PC-3 (cell line): Measurements from ENCODE around the gene ERCC6L2. TPM values are rescaled to one million over a fixed set of nuclear protein-coding genes. Genes with fewer than 3 reads are reported as not detected.

ENCODE experiments used
- ATAC-seq: fragments of 200-7000 bp; cut with Tn5 transposase; 2 replicates; pipeline ENCODE4 v1.9.1; 2020; ENCODE audit warnings: mild to moderate bottlenecking, moderate library complexity
- BruUV-seq: library from RNA; stranded (reverse); fragments of 400-500 nt; replicated peaks from 2 replicates; lab custom pipeline; 2021; lab: Mats Ljungman, UMichigan
- CTCF ChIA-PET: fragments of 300-600 bp; sonication (Branson Sonifier 250); formaldehyde crosslinking; loops from one replicate; lab custom pipeline; 2022; ENCODE audit warnings: antibody characterized with exemption; lab: Charles Lee
- POLR2A ChIA-PET: fragments of 300-600 bp; sonication (Branson Sonifier 250); formaldehyde crosslinking; loops from one replicate; lab custom pipeline; 2022; ENCODE audit warnings: antibody characterized with exemption; ENCODE audit not compliant: unreplicated experiment; lab: Charles Lee
- DNase-seq: peaks from one replicate; pipeline ENCODE4 v3.0.0-alpha.2; 2015
- H2AFZ ChIP-seq: fragments of 300-600 bp; sonication (generic); 2 replicates; pipeline ENCODE4 v1.6.0; 2016; ENCODE audit warnings: antibody characterized with exemption, low read length
- H3F3A ChIP-seq: fragments of 300-600 bp; sonication (generic); one replicate; pipeline ENCODE4 v1.6.0; 2017; ENCODE audit warnings: antibody characterized with exemption, low read length, control low read depth, mild to moderate bottlenecking; ENCODE audit not compliant: unreplicated experiment
- H3K27ac ChIP-seq: fragments of 300-600 bp; sonication (generic); 2 replicates; pipeline ENCODE4 v1.5.1; 2016; ENCODE audit warnings: mild to moderate bottlenecking, low read length
- H3K27me3 ChIP-seq: fragments of 300-600 bp; sonication (generic); 2 replicates; pipeline ENCODE4 v1.6.1; 2016; ENCODE audit warnings: low read length, mixed read lengths
- H3K36me3 ChIP-seq: fragments of 300-600 bp; sonication (generic); 2 replicates; pipeline ENCODE4 v1.6.1; 2016; ENCODE audit warnings: low read depth, mixed run types, low read length, mixed read lengths
- H3K4me1 ChIP-seq: fragments of 300-600 bp; sonication (generic); 2 replicates; pipeline ENCODE4 v1.5.1; 2016; ENCODE audit warnings: low read length; ENCODE audit not compliant: insufficient read depth
- H3K4me2 ChIP-seq: fragments of 300-600 bp; sonication (generic); 2 replicates; pipeline ENCODE4 v1.6.0; 2016; ENCODE audit warnings: low read length
- H3K4me3 ChIP-seq: fragments of 300-600 bp; sonication (generic); 2 replicates; pipeline ENCODE4 v1.5.1; 2016; ENCODE audit warnings: mild to moderate bottlenecking, low read length, mixed read lengths
- H3K79me2 ChIP-seq: fragments of 300-600 bp; sonication (generic); 2 replicates; pipeline ENCODE4 v1.6.1; 2017; ENCODE audit warnings: low read length, mixed read lengths
- H3K9ac ChIP-seq: fragments of 300-600 bp; sonication (generic); 2 replicates; pipeline ENCODE4 v1.6.0; 2016; ENCODE audit warnings: mild to moderate bottlenecking, low read length
- H3K9me2 ChIP-seq: fragments of 300-600 bp; sonication (generic); replicated peaks from 2 replicates; pipeline ENCODE4 v1.6.1; 2016; ENCODE audit warnings: mixed run types, low read length, mixed read lengths
- H3K9me3 ChIP-seq: fragments of 300-600 bp; sonication (generic); 2 replicates; pipeline ENCODE4 v1.6.1; 2016; ENCODE audit warnings: low read length, mixed read lengths
- H4K20me1 ChIP-seq: fragments of 300-600 bp; sonication (generic); 2 replicates; pipeline ENCODE4 v1.6.1; 2016; ENCODE audit warnings: low read length, mixed read lengths
- CTCF ChIP-seq: fragments of 300-600 bp; sonication (generic); conservative IDR thresholded peaks from 2 replicates; pipeline ENCODE4 v1.5.1; 2017; ENCODE audit warnings: antibody characterized with exemption, low read depth, mild to moderate bottlenecking, low read length
- EZH2 ChIP-seq: fragments of 300-600 bp; sonication (generic); IDR thresholded peaks from one replicate; pipeline ENCODE4 v1.6.1; 2017; ENCODE audit warnings: antibody characterized with exemption, mild to moderate bottlenecking, low read length; ENCODE audit not compliant: unreplicated experiment
- EZH2phosphoT487 ChIP-seq: fragments of 300-600 bp; sonication (generic); IDR thresholded peaks from 2 replicates; pipeline ENCODE4 v1.6.1; 2018; ENCODE audit warnings: mild to moderate bottlenecking, antibody characterized with exemption, low read length, borderline replicate concordance
- intact Hi-C: fragments of 100-400 bp; cut with micrococcal nuclease; formaldehyde crosslinking; loops from 2 replicates; pipeline ENCODE4 v1.9.0; 2023
- total RNA-seq: library from RNA; depleted of rRNA; stranded (reverse); fragments of >200 nt; gene quantifications from 2 replicates; pipeline ENCODE4 v1.2.3, GENCODE V29; 2014

The ERCC6L2 gene
- total RNA-seq, 1 experiment from 2014 or later = 18.8 TPM

- Histone ChIP-seq H3K4me1 (no peaks in the 10 kb centered on the region), H3K9me3 (no peaks in the 10 kb centered on the region), H3F3A (no peaks in the 10 kb centered on the region), H3K9ac (no peak overlapping the region), H4K20me1 (no peaks in the 10 kb centered on the region), H3K27me3 (no peaks in the 10 kb centered on the region), H3K4me2 (no peak overlapping the region), H3K79me2 (no peaks in the 10 kb centered on the region), H3K27ac (no peak overlapping the region), H3K4me3 (no peak overlapping the region), H3K36me3 (no peaks in the 10 kb centered on the region), H3K9me2 (no peaks in the 10 kb centered on the region), H2AFZ (no peak overlapping the region)
- ChIA-PET CTCF (no interaction called here), POLR2A (no interaction called here)
- DNase-seq (no peak), ATAC-seq (no peak)
- TF ChIP-seq CTCF = no peak
- TF ChIP-seq EZH2 = no peak
- TF ChIP-seq EZH2phosphoT487 = no peak
- intact Hi-C loops = no loop called here
- no TSS peak for BruUV-seq
Measured at GRCh38 chr9:95962936-95963335, 87.4 kb downstream of the ERCC6L2 start.

GRCh38 chr9:95963659-95964058, 88.2 kb downstream of the ERCC6L2 start:
- no peak for TF ChIP-seq CTCF
- TF ChIP-seq EZH2 = no peak
- TF ChIP-seq EZH2phosphoT487 = no peak
- ATAC-seq (no peak), DNase-seq (no peak)
- intact Hi-C loops = no loop called here
- BruUV-seq = no TSS peak
- no peaks in the 10 kb centered on the region for H3K9me2 ChIP-seq
- ChIA-PET CTCF (no interaction called here), POLR2A (no interaction called here)
- H4K20me1 ChIP-seq = no peaks in the 10 kb centered on the region
- no peak overlapping the region for H2AFZ ChIP-seq
- H3F3A ChIP-seq = no peaks in the 10 kb centered on the region
- no peaks in the 10 kb centered on the region for H3K9me3 ChIP-seq
- no peak overlapping the region for H3K9ac ChIP-seq
- H3K4me2 ChIP-seq = no peak overlapping the region
- H3K4me1 ChIP-seq = no peaks in the 10 kb centered on the region
- H3K27ac ChIP-seq = no peak overlapping the region
- no peak overlapping the region for H3K4me3 ChIP-seq
- no peaks in the 10 kb centered on the region for H3K79me2 ChIP-seq
- H3K36me3 ChIP-seq = no peaks in the 10 kb centered on the region
- H3K27me3 ChIP-seq = no peaks in the 10 kb centered on the region

GRCh38 chr9:95966306-95966705, 90.8 kb downstream of the ERCC6L2 start:
- H3K36me3 ChIP-seq = no peaks in the 10 kb centered on the region
- no peak overlapping the region for H3K4me3 ChIP-seq
- intact Hi-C loops = no loop called here
- no peaks in the 10 kb centered on the region for H3K27me3 ChIP-seq
- CTCF ChIA-PET = no interaction called here
- no peak overlapping the region for H3K27ac ChIP-seq
- H3K9ac ChIP-seq = no peak overlapping the region
- H3K79me2 ChIP-seq = no peaks in the 10 kb centered on the region
- H3F3A ChIP-seq = no peaks in the 10 kb centered on the region
- no TSS peak for BruUV-seq
- H3K4me2 ChIP-seq = no peak overlapping the region
- no peaks in the 10 kb centered on the region for H4K20me1 ChIP-seq
- POLR2A ChIA-PET = no interaction called here
- TF ChIP-seq EZH2phosphoT487 (no peak), CTCF (no peak), EZH2 (no peak)
- ATAC-seq = no peak
- no peaks in the 10 kb centered on the region for H3K9me3 ChIP-seq
- no peak overlapping the region for H2AFZ ChIP-seq
- no peaks in the 10 kb centered on the region for H3K9me2 ChIP-seq
- H3K4me1 ChIP-seq = no peaks in the 10 kb centered on the region
- DNase-seq = no peak
